GM18526 (cell line): ENCODE results near the gene CBX7.

Experiments used
- POLR2A ChIP-seq: IDR thresholded peaks from 3 replicates; pipeline ENCODE4 v1.6.1; 2011; ENCODE audit not compliant: insufficient read length; ENCODE audit errors: extremely low read depth

The CBX7 gene

DNA sequence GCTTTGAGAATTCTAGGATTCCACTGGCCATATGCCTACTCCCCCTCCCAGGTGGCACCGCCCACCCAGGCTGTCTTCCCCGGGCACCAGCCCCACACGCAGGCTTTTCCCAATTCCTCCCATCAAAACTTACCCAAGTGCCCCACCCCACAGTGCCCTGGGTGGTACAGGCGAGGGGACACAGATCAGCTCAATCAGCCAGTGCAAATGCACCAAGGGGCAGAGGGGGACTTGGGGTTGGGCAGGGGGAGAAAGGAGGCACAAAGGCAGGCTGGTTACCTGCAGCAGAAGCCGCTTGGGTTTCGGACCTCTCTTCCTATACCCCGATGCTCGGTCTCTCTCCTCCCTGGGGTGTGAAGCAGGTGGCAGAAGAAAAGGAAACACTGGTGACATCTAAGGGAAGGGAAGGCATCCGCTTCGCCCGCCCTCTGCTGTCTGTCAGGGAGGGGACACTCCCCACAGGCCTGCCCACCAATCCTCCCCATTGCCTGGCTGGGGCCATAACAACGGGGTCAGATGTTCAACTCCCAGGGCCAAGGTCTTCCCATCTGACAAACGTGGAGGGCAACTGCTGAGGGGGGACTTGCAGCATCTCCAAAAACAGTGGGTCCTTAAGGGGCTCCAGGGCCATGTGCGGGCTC is 14.0 kb downstream of the CBX7 start:
- TF ChIP-seq POLR2A: no peak

- TF ChIP-seq POLR2A: no peak
Observed at GRCh38 chr22:39136317-39136716, 16.2 kb downstream of the CBX7 start.

GRCh38 chr22:39135092-39135896 is 17.2 kb downstream of the CBX7 start:
- no peak for TF ChIP-seq POLR2A

DNA sequence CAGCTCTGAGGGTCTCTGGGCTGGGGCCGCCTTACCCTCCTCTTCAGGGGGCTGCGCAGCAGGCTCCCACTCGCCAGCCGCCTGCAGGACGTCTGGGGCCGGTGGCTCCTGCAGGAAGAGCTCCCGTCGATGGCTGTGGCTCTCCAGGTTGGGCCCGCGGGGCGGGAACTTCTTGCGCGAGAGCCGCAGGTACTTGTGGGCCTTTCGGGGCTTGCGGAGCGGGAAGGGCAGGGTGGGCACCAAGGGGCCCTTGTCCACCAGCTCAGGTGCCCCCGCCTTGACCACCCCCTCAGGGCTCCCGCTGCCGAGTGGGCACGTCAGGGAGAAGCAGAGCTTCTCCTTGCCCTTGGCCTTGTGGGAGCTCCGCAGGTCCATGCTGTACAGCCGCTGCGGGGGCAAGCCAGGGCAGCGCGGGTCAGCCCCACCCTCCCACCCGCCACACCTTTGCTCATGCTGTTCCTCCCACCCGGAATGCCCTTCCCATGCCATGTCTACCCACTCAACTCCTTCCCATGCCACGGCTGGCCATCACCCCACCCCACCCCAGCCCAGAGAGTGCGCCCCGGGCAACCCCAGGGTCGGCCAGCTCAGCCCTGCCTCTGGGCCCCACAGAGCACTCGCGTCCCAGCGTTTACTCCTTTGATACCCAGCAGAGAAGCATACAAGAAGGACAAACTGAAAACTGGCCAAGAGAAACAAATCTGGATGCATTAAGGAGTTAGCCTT is 18.0 kb downstream of the CBX7 start:
- no peak for TF ChIP-seq POLR2A

DNA sequence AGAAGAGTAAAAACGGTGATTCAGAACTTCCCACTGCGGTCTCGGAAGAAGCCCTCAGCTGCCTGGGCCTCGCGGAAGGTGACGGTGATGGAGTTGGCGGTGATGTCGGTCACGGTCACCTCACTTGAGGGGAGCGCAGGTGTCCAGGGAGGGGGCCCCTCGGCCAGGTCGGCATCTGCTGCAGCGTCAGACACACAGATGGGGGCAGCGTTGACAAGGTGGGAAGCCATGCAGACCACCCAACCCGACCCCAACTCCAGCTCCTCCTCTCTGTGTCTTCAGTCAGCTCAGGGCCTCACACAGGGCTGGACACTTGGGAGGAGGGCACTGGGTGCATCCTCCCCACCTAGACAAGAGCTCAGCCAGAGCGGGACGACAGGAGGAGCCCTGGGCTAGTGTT is 18.6 kb downstream of the CBX7 start:
- TF ChIP-seq POLR2A: no peak

DNA sequence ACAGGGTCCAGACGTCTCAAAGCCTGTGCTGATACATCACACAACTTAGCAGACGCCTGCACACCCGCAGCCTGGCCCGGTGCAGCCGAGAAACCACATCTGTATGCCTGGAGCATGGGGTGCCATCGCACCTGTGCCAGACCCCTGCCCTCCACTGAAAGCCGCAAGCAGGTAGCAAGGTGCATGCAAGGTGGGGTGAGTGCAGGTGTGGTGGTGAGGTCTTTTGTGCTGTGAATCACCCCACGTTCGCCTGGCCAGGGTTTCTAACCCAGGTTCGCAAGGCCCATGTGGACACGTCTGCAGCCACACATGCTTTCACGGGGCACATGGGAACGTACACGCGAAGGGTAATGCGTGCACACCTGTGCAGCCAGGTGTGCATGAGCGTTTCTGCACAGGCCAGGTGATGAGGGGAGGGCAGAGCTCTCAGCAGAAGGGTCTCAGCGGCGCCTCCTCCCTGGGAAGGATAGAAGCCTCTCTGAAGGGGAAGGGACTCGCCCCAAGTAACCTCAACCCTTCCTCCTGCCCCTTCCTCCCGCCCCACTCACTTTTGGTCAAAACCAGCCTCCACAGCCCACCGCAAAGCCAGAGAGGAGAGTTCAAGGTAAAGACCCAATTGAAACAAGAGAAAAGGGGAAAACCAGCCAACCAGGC is 19.5 kb downstream of the CBX7 start:
- no peak for TF ChIP-seq POLR2A

DNA sequence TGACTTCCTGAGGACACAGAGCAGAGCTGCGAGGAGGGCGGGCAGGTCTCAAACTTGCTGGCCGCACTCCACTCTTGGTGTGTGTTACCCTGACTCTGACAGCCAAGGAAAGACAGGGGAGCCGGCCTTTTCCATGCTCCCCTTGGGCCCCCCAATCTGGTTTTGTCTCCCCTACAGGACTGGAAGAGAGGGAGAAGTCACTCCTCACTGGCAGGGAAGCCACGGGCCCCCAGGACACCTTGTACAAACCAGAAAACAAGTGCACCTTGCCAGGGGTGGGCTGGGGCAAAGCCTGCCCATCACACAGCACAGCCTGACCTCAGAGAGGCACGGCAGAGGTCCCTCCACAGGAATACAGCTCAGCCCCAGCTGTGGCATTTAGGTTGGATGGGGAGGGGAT is 20.2 kb downstream of the CBX7 start:
- no peak for TF ChIP-seq POLR2A

DNA sequence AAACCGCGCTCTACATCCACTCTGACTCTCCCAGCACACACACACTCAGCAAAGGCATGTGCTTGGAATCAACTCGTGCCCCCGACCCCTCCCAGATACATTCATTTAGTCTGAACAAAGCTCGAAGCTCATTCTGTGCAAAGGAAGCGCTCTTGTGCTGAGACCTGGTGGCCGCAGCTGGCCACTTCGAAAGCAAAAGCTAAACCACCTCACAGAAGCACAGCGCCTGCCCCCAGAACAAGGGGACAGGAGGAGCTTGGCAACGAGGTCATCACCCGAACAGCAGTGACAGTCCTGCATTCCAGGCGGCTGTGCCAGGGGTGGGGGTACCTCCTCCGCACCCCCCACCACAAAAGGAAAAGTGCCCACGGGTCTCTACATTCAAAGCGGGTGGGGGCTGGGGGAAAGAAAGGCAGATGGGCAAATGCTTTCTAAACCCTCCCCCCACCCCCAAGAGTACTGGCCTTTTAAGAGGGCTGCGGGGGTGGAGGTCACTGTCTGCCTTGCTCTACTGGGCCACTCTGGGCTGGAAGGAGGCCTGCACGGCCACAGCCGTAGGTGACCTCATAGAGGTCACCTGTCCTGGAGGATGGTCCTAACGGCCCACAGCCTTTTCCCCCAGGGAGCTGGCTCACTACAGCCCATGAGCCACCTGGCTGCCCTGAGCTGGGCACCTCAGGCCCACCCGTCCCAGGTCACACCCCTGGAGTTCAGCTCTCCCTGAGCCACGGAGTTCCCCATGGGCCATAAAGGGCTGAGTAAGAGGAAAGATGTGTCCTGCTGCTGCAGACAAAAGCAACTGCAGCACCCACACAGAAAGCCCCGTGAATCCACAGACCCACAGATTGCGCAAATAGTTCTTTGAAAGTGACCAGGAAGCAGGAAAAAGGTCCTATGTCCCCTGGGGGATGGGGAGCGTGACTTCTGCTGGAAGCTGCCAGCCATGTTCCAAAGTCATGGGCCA is 21.3 kb downstream of the CBX7 start:
- no peak for TF ChIP-seq POLR2A

- TF ChIP-seq POLR2A: no peak
Observed at GRCh38 chr22:39130152-39130704, 22.3 kb downstream of the CBX7 start.

DNA sequence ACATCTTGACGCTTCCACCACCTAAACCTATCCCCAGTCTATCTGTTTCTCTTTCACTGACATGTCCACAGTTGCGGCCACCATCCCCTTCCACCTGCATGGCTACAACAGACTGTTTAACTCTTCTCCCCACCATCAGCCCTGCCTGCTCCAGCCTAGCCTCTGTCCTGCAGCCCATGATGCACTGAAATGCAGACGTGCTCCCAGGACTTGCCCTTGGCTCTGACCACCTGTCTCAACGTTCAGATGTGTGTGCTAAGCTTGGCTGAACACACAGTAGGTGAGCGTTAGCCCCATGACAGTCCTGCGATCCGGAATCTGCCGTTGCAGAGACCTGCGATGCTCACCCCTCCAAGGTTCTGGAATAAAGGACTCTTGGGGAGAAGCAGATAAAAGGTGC is 22.7 kb downstream of the CBX7 start:
- no peak for TF ChIP-seq POLR2A

DNA sequence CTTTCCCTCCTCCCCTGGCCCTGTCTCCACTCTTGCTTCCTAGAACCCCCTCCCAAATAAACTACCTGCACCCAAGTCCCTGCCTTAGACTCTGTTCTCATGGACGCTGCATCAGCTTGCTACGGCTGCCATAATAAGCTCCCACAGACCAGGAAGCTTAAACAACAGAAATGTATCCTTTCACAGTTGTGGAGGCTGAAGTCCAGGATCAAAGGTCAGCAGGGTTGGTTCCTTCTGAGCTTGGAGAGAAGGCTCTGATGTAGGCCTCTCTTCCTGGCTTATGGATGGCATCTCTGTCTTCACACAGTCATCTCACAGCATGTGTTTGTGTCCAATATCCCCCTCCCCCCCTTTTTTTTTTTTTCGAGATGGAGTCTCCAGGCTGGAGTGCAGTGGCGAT is 23.4 kb downstream of the CBX7 start:
- TF ChIP-seq POLR2A: no peak

DNA sequence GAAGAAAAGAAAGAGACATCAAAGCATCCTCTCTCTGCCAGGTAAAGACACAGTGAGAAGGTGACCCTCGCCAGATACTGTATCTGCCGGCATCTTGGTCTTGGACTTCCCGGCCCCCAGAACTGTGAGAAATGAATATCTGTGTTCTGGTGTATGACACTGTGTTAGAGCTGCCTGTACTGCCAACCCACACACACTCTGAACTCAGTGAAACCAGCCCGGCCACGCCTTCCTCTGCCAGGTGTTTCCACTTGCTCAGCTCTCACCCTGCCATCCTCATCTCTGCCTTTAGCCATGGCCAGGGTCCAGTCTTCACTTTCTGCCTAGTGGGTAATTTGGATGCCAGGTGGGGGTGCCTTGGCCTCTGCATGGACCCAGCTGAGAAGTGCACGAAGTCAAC is 24.0 kb downstream of the CBX7 start:
- TF ChIP-seq POLR2A: no peak

- TF ChIP-seq POLR2A: no peak
Observed at GRCh38 chr22:39125622-39126021, 26.9 kb downstream of the CBX7 start.

GRCh38 chr22:39123751-39124581 is 28.5 kb downstream of the CBX7 start:
- TF ChIP-seq POLR2A: no peak
